Measurements from ENCODE around the gene TRERF1.

DNA sequence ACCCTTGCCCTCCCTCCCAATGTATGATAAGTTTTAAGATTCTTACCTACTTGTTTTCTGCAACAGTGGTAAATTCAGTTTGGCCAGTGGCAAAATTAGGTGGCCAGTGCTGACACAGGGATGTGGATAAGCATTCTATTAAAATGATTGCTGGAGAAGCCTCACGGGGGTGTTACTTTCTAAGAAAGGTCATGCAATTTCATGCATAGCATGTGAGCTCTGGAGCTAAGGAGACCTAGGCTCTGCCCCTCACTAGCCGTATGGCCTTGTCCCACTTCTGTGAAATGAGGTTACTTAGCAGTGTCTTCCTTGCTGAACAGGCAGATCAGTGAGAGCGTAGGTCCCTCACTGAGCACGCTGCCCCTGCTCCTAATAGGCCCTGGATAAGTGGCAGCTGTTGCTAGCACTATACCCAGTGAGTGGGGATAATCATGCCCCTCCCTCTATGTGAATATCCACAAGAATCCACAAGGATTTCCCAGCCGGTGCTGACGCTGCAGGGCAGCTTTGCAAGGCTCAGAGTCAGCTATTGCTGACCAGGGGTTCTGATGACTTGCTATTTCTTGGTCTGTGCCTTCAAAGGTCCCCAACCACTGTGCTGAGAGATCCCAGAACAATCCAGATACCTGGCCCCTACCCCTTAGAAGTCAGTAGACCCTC is 147.5 kb downstream of the TRERF1 start:
- TF ChIP-seq CTCF (IDR thresholded peaks at IDR 0.05; ENCODE audit: insufficient read depth, low read length, poor library complexity, severe bottlenecking) (no peak), EZH2phosphoT487 (conservative IDR thresholded peaks at IDR 0.05; ENCODE audit: low read length) (no peak)
